Measurements from ENCODE around the gene RNF115. TPM values are rescaled to one million over a fixed set of nuclear protein-coding genes. Genes with fewer than 3 reads are reported as not detected.

Gene RNF115
- total RNA-seq, 1 donor from 2014 or later: 15.3 TPM

DNA sequence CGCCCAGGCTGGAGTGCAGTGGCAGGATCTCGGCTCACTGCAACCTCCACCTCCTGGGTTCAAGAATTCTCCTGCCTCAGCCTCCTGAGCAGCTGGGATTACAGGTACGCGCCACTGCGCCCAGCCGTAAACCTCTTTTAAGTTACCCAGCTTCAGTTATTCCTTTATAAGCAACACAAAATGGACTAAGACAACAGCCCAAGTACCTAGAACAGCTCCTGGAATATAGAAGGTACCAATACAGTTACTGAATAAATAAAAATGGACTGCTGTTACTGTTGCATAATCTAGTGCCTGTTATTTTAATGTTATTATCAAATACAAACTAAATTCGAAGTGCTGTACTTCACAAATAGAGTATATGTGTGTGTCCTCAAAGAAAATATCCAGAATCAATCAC lies 17.1 kb downstream of the RNF115 start:
- no peak overlapping the region for H3K9ac ChIP-seq (ENCODE audit: low read length)
- H4K20me1 ChIP-seq (ENCODE audit: insufficient read depth, low read length): peaks cover 56% of the 10 kb centered on the region
- no peaks in the 10 kb centered on the region for H3K36me3 ChIP-seq (ENCODE audit: insufficient read depth, low read length)
- Mint-ChIP-seq H3K27ac (ENCODE audit: unreplicated experiment) (no peak overlapping the region), H3K36me3 (ENCODE audit: low read depth, unreplicated experiment) (no peaks in the 10 kb centered on the region), H3K27me3 (ENCODE audit: low read depth, unreplicated experiment) (no peaks in the 10 kb centered on the region), H3K4me1 (ENCODE audit: low read depth, unreplicated experiment) (peaks cover 29% of the 10 kb centered on the region), H3K4me3 (ENCODE audit: unreplicated experiment) (no peak overlapping the region), H3K9me3 (ENCODE audit: unreplicated experiment) (no peaks in the 10 kb centered on the region)
- no peak overlapping the region for H3K27ac ChIP-seq (ENCODE audit: low read depth, low read length)
- peaks cover 8% of the 10 kb centered on the region for H3K4me1 ChIP-seq (ENCODE audit: insufficient read depth, low read length)
- H3K27me3 ChIP-seq (ENCODE audit: insufficient read depth, low read length): no peaks in the 10 kb centered on the region
- H3K9me3 ChIP-seq (ENCODE audit: insufficient read depth, low read depth, low read length): no peaks in the 10 kb centered on the region
- peaks cover 73% of the 10 kb centered on the region for H3K79me2 ChIP-seq (ENCODE audit: insufficient read depth, low read length)
- TF ChIP-seq EZH2 (IDR thresholded peaks at IDR 0.05; ENCODE audit: insufficient read depth, low read length) (no peak), CTCF (IDR thresholded peaks at IDR 0.05; ENCODE audit: insufficient read depth, low read depth, low read length) (no peak)
- DNase-seq (ENCODE audit: low read depth): no peak
- no peak for FAIRE-seq
- no peak overlapping the region for H3K4me3 ChIP-seq (ENCODE audit: insufficient read depth, low read depth, low read length)
- H3K4me2 ChIP-seq (ENCODE audit: low read length): no peak overlapping the region
- no peak overlapping the region for H2AFZ ChIP-seq (ENCODE audit: low read depth, low read length)

GRCh38 chr1:145806408-145806807 lies 17.5 kb downstream of the RNF115 start:
- DNase-seq (ENCODE audit: low read depth) (no peak), FAIRE-seq (no peak)
- Histone ChIP-seq H3K9me3 (ENCODE audit: insufficient read depth, low read depth, low read length) (no peaks in the 10 kb centered on the region), H3K4me1 (ENCODE audit: insufficient read depth, low read length) (peaks cover 8% of the 10 kb centered on the region), H3K9ac (ENCODE audit: low read length) (no peak overlapping the region), H3K27ac (ENCODE audit: low read depth, low read length) (no peak overlapping the region), H3K27me3 (ENCODE audit: insufficient read depth, low read length) (no peaks in the 10 kb centered on the region), H3K4me2 (ENCODE audit: low read length) (no peak overlapping the region), H2AFZ (ENCODE audit: low read depth, low read length) (no peak overlapping the region), H3K36me3 (ENCODE audit: insufficient read depth, low read length) (no peaks in the 10 kb centered on the region), H3K4me3 (ENCODE audit: insufficient read depth, low read depth, low read length) (no peak overlapping the region), H4K20me1 (ENCODE audit: insufficient read depth, low read length) (peaks cover 60% of the 10 kb centered on the region), H3K79me2 (ENCODE audit: insufficient read depth, low read length) (peaks cover 78% of the 10 kb centered on the region)
- peaks cover 29% of the 10 kb centered on the region for H3K4me1 Mint-ChIP-seq (ENCODE audit: low read depth, unreplicated experiment)
- TF ChIP-seq EZH2 (IDR thresholded peaks at IDR 0.05; ENCODE audit: insufficient read depth, low read length) (no peak), CTCF (IDR thresholded peaks at IDR 0.05; ENCODE audit: insufficient read depth, low read depth, low read length) (no peak)
- H3K4me3 Mint-ChIP-seq (ENCODE audit: unreplicated experiment): no peak overlapping the region
- H3K9me3 Mint-ChIP-seq (ENCODE audit: unreplicated experiment): no peaks in the 10 kb centered on the region
- no peak overlapping the region for H3K27ac Mint-ChIP-seq (ENCODE audit: unreplicated experiment)
- H3K36me3 Mint-ChIP-seq (ENCODE audit: low read depth, unreplicated experiment): no peaks in the 10 kb centered on the region
- H3K27me3 Mint-ChIP-seq (ENCODE audit: low read depth, unreplicated experiment): no peaks in the 10 kb centered on the region

DNA sequence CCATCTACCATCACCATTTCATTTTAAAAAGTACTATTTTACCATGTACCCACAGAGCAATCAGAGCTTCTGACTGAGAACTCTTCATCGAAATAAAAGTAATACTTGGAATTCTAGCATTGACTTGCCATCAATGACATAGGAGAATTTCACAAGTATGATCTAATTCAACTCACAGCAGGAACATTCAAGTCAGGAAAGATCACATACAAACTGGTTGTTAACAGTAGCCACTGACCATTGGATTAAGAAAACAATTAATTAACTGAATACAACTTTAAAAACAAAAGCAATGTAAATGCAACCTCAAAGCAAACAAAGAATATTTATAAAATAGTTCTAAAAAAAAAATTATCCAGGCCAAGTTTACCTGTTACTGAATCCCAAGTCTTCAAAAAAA lies 18.8 kb downstream of the RNF115 start:
- no peak for DNase-seq (ENCODE audit: low read depth)
- no peak for TF ChIP-seq EZH2 (IDR thresholded peaks at IDR 0.05; ENCODE audit: insufficient read depth, low read length)
- Mint-ChIP-seq H3K4me3 (ENCODE audit: unreplicated experiment) (no peak overlapping the region), H3K27ac (ENCODE audit: unreplicated experiment) (no peak overlapping the region), H3K27me3 (ENCODE audit: low read depth, unreplicated experiment) (no peaks in the 10 kb centered on the region), H3K4me1 (ENCODE audit: low read depth, unreplicated experiment) (peaks cover 29% of the 10 kb centered on the region), H3K9me3 (ENCODE audit: unreplicated experiment) (no peaks in the 10 kb centered on the region), H3K36me3 (ENCODE audit: low read depth, unreplicated experiment) (peaks cover 1% of the 10 kb centered on the region)
- peaks cover 8% of the 10 kb centered on the region for H3K4me1 ChIP-seq (ENCODE audit: insufficient read depth, low read length)
- H3K4me3 ChIP-seq (ENCODE audit: insufficient read depth, low read depth, low read length): no peak overlapping the region
- no peaks in the 10 kb centered on the region for H3K36me3 ChIP-seq (ENCODE audit: insufficient read depth, low read length)
- no peaks in the 10 kb centered on the region for H3K27me3 ChIP-seq (ENCODE audit: insufficient read depth, low read length)
- no peak for FAIRE-seq
- H3K79me2 ChIP-seq (ENCODE audit: insufficient read depth, low read length): peaks cover 91% of the 10 kb centered on the region
- no peak overlapping the region for H3K9ac ChIP-seq (ENCODE audit: low read length)
- H2AFZ ChIP-seq (ENCODE audit: low read depth, low read length): no peak overlapping the region
- H3K4me2 ChIP-seq (ENCODE audit: low read length): no peak overlapping the region
- peaks cover 73% of the 10 kb centered on the region for H4K20me1 ChIP-seq (ENCODE audit: insufficient read depth, low read length)
- no peaks in the 10 kb centered on the region for H3K9me3 ChIP-seq (ENCODE audit: insufficient read depth, low read depth, low read length)
- no peak overlapping the region for H3K27ac ChIP-seq (ENCODE audit: low read depth, low read length)

Measured in astrocyte (in vitro differentiated cells and primary cell).